ENCODE data around the gene GALNT1. TPM values are rescaled to one million over a fixed set of nuclear protein-coding genes. Genes with fewer than 3 reads are reported as not detected.

The GALNT1 gene
- total RNA-seq, 4 donors from 2014 or later: 40.2 to 47.9 (median 45.0) TPM

DNA sequence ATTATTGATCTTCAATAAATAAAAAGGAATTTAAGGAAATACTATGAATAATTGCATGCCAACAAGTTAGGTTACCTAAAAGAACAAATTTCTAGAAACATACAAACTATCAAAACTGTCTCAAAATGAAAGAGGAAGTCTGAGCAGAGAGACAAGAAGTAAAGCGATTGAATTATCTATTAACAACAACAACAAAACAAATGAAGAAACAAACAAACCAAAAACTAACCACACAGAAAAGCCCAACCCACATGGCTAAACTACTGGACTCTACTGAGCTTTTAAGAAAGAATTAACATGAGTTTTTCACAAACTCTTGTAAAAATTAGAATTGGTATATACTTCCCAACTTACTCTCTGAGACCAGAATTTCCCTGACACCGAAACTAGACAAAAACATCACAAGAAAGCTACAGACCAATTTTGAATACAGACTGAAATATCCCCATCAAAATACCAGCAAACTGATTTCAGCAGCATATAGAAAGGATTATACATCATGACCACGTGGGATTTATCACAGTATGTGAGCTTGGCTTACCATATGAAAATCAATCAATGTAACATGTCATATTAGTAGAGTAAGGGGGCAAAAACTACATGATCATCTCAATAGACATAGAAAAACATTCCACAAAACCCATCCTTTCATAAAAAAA is 16.6 kb upstream of the GALNT1 start:
- no peaks in the 10 kb centered on the region for H3K36me3 ChIP-seq
- in situ Hi-C loops (cut with MboI; ENCODE audit: low sequenced_read_pairs in 4 of 4): no loop called here
- TF ChIP-seq, protein P1, sequence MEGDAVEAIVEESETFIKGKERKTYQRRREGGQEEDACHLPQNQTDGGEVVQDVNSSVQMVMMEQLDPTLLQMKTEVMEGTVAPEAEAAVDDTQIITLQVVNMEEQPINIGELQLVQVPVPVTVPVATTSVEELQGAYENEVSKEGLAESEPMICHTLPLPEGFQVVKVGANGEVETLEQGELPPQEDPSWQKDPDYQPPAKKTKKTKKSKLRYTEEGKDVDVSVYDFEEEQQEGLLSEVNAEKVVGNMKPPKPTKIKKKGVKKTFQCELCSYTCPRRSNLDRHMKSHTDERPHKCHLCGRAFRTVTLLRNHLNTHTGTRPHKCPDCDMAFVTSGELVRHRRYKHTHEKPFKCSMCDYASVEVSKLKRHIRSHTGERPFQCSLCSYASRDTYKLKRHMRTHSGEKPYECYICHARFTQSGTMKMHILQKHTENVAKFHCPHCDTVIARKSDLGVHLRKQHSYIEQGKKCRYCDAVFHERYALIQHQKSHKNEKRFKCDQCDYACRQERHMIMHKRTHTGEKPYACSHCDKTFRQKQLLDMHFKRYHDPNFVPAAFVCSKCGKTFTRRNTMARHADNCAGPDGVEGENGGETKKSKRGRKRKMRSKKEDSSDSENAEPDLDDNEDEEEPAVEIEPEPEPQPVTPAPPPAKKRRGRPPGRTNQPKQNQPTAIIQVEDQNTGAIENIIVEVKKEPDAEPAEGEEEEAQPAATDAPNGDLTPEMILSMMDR (IDR thresholded peaks at IDR 0.05 in 4 of 5, conservative IDR thresholded peaks at IDR 0.05 in 1 of 5): no peak
- TF ChIP-seq POLR2A (IDR thresholded peaks at IDR 0.05): no peak
- intact Hi-C loops (cut with DNase I; ENCODE audit: low total_unique reads): no loop called here
- H3K27me3 ChIP-seq: no peaks in the 10 kb centered on the region
- no peaks in the 10 kb centered on the region for H3K4me1 ChIP-seq
- no peaks in the 10 kb centered on the region for H3K9me3 ChIP-seq
- no peak overlapping the region for H3K27ac ChIP-seq
- DNase-seq: no peak
- H3K4me3 ChIP-seq: no peak overlapping the region
- no peak for ATAC-seq

DNA sequence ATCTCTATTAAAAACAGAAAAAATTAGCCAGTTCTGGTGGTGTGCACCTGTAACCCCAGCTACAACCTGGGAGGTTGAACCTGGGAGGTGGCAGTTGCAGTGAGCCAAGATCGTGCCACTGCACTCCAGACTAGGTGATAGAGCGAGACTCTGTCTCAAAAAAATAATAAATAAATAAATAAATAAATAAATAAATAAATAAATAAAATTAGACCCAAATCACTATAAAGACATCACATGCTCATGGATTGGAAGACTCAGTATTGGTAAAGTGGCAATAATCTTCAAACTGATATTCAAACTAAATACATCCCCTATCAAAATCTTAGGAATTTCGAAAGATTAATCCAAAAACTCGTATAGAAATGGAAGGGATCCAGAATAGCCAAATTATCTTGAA is 15.5 kb upstream of the GALNT1 start:
- TF ChIP-seq, protein P1 (IDR thresholded peaks at IDR 0.05 in 4 of 5, conservative IDR thresholded peaks at IDR 0.05 in 1 of 5): no peak
- TF ChIP-seq POLR2A (IDR thresholded peaks at IDR 0.05): no peak
- H3K9me3 ChIP-seq: no peaks in the 10 kb centered on the region
- in situ Hi-C loops (cut with MboI; ENCODE audit: low sequenced_read_pairs in 4 of 4): no loop called here
- intact Hi-C loops (cut with DNase I; ENCODE audit: low total_unique reads): no loop called here
- no peak for DNase-seq
- H3K27ac ChIP-seq: no peak overlapping the region
- H3K36me3 ChIP-seq: no peaks in the 10 kb centered on the region
- no peak for ATAC-seq
- H3K4me1 ChIP-seq: no peaks in the 10 kb centered on the region
- H3K4me3 ChIP-seq: no peak overlapping the region
- H3K27me3 ChIP-seq: no peaks in the 10 kb centered on the region

DNA sequence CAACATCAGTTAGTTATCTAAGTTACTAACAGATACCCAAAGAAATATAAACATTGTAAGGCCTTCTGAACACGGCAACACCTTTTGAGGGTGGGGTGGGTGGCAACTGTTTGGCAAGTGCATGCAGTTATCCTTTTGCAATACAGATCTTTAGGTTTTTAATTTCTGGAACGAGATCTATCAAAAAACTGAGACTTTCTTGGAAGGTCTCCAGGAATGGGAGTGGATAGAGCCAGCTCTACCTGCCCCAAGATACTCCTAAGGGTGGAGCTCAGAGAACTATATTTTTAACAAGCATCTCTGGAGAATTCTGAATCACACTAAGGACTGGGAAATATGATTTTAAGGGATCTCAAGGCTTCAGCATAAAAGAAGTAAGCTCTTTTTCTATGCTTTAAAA is 11.4 kb upstream of the GALNT1 start:
- intact Hi-C loops (cut with DNase I; ENCODE audit: low total_unique reads) (loop anchor here (5.0 kb wide), 1 partner anchor 58 kb away; no protein-coding TSS in a partner anchor), in situ Hi-C loops (cut with MboI; ENCODE audit: low sequenced_read_pairs in 4 of 4) (no loop called here)
- no peaks in the 10 kb centered on the region for H3K27me3 ChIP-seq
- peaks cover 6 to 14% of the 10 kb centered on the region in 2 donors for H3K4me1 ChIP-seq
- no peaks in the 10 kb centered on the region for H3K9me3 ChIP-seq
- no peak overlapping the region for H3K27ac ChIP-seq
- H3K4me3 ChIP-seq: no peak overlapping the region
- no peaks in the 10 kb centered on the region for H3K36me3 ChIP-seq
- no peak for ATAC-seq
- TF ChIP-seq, protein P1 (IDR thresholded peaks at IDR 0.05 in 4 of 5, conservative IDR thresholded peaks at IDR 0.05 in 1 of 5): no peak
- no peak for TF ChIP-seq POLR2A (IDR thresholded peaks at IDR 0.05)
- DNase-seq: no peak

DNA sequence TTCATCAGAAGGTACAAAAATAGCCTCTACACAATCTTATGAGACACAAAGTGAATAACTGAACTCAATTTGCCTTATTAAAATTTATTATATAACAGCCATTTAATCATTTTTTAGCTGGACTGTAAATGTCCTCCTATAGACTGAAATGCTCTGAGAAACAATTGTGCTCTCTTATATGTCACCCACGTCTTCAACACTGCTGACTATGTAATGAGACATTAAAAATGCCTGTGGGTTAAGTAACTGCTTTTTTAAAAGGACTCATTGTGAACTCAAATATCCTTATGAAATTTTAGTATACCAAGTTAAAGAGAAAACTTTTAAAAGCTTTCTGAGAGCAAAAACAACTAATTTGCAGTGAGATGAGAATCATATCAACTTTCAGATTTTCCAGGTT is 10.4 kb upstream of the GALNT1 start:
- DNase-seq (no peak), ATAC-seq (no peak)
- Histone ChIP-seq H3K9me3 (no peaks in the 10 kb centered on the region), H3K4me3 (no peak overlapping the region), H3K27ac (no peak overlapping the region), H3K4me1 (peaks cover 6 to 14% of the 10 kb centered on the region in 2 donors), H3K36me3 (no peaks in the 10 kb centered on the region), H3K27me3 (no peaks in the 10 kb centered on the region)
- no peak for TF ChIP-seq POLR2A (IDR thresholded peaks at IDR 0.05)
- TF ChIP-seq, protein P1 (IDR thresholded peaks at IDR 0.05 in 4 of 5, conservative IDR thresholded peaks at IDR 0.05 in 1 of 5): no peak
- in situ Hi-C loops (cut with MboI; ENCODE audit: low sequenced_read_pairs in 4 of 4) (no loop called here), intact Hi-C loops (cut with DNase I; ENCODE audit: low total_unique reads) (loop anchor here (5.0 kb wide), 1 partner anchor 59 kb away; no protein-coding TSS in a partner anchor)

Data from gastrocnemius medialis (tissue), 4 donors.